A549 (cell line): ENCODE measurements around the gene EIF6. TPM values are rescaled to one million over a fixed set of nuclear protein-coding genes. Genes with fewer than 3 reads are reported as not detected.

Experiments
- ATAC-seq, 2 experiments: fragments of 200-7000 bp in 1 of 2; fragments of >200 bp in 1 of 2; cut with Nextera tagmentation in 1 of 2; cut with Tn5 transposase in 1 of 2; 3 replicates each; pipeline versions ENCODE4 v1.8.0 to v1.9.1; 2018 to 2020; ENCODE audit warnings: mild to moderate bottlenecking in 1 of 2, moderate library complexity in 1 of 2
- CTCF ChIA-PET: fragments of 300-600 bp; sonication (Branson Sonifier 250); formaldehyde crosslinking; extraction: SDS; loops from one replicate; lab custom pipeline; 2021; ENCODE audit warnings: antibody characterized with exemption, inconsistent platforms; lab: Yijun Ruan, JAX
- POLR2A ChIA-PET: fragments of 350-600 bp; formaldehyde crosslinking; extraction: SDS; loops from one replicate; lab custom pipeline; 2021; ENCODE audit warnings: antibody characterized with exemption, inconsistent platforms; lab: Yijun Ruan, JAX
- DNase-seq, 2 experiments: peaks; one replicate each; pipeline versions ENCODE4 v3.0.0 to v3.0.0-alpha.2; 2011 to 2016; ENCODE audit warnings: low read depth in 1 of 2, low spot score in 1 of 2
- FAIRE-seq: peaks from 2 replicates; lab custom pipeline; 2011; peaks lifted over from hg19 to GRCh38; lab: Jason Lieb, UNC
- H3K27ac ChIP-seq, 2 experiments: fragments of >200 bp; sonication (Bioruptor Twin); formaldehyde crosslinking; 3 replicates each; pipeline ENCODE4 v1.5.1; 2016 to 2017
- H3K4me1 ChIP-seq: fragments of >200 bp; sonication (Bioruptor Twin); formaldehyde crosslinking; 3 replicates; pipeline ENCODE4 v1.6.1; 2016
- H3K4me2 ChIP-seq: fragments of >200 bp; sonication (Bioruptor Twin); formaldehyde crosslinking; 3 replicates; pipeline ENCODE4 v1.6.1; 2016
- H3K4me3 ChIP-seq: fragments of >200 bp; sonication (Bioruptor Twin); formaldehyde crosslinking; 3 replicates; pipeline ENCODE4 v1.5.1; 2016
- H3K9me3 ChIP-seq: fragments of >200 bp; sonication (Bioruptor Twin); formaldehyde crosslinking; 3 replicates; pipeline ENCODE4 v1.6.1; 2016
- BHLHE40 ChIP-seq: IDR thresholded peaks from 2 replicates; pipeline ENCODE4 v1.6.1; 2012; ENCODE audit warnings: low read depth, low read length, inconsistent platforms
- CBX2 ChIP-seq: fragments of 200-600 bp; sonication (generic); IDR thresholded peaks from 2 replicates; pipeline ENCODE4 v1.6.1; 2016; ENCODE audit warnings: low read depth, mild to moderate bottlenecking, borderline replicate concordance
- CBX8 ChIP-seq: fragments of 200-600 bp; sonication (generic); IDR thresholded peaks from 2 replicates; pipeline ENCODE4 v1.6.1; 2016
- CHD2 ChIP-seq: fragments of 150-350 bp; IDR thresholded peaks from 2 replicates; pipeline ENCODE4 v1.6.1; 2014; ENCODE audit warnings: low read length; ENCODE audit not compliant: partially characterized antibody
- CHD4 ChIP-seq: fragments of 200-600 bp; sonication (generic); IDR thresholded peaks from 2 replicates; pipeline ENCODE4 v1.6.1; 2016; ENCODE audit warnings: antibody characterized with exemption, mild to moderate bottlenecking, borderline replicate concordance
- EHMT2 ChIP-seq: fragments of 200-600 bp; sonication (generic); IDR thresholded peaks from 2 replicates; pipeline ENCODE4 v1.6.1; 2016; ENCODE audit warnings: antibody characterized with exemption, low read depth, mild to moderate bottlenecking, moderate library complexity
- ESRRA ChIP-seq: fragments of 150-350 bp; IDR thresholded peaks from 2 replicates; pipeline ENCODE4 v1.6.1; 2014; ENCODE audit warnings: mild to moderate bottlenecking, low read length, borderline replicate concordance
- HDAC2 ChIP-seq: fragments of 200-600 bp; sonication (generic); IDR thresholded peaks from 2 replicates; pipeline ENCODE4 v1.6.1; 2016
- HES2 ChIP-seq: fragments of >200 bp; sonication (Bioruptor Twin); formaldehyde crosslinking; IDR thresholded peaks from 2 replicates; pipeline ENCODE4 v1.6.1; 2016
- HEYL ChIP-seq: fragments of 250-450 bp; sonication (Bioruptor Pico); IDR thresholded peaks from 2 replicates; pipeline ENCODE4 v1.8.0; 2021; ENCODE audit warnings: mild to moderate bottlenecking, moderate library complexity
- HOXB13 ChIP-seq: fragments of 250-450 bp; sonication (Bioruptor Pico); IDR thresholded peaks from 2 replicates; pipeline ENCODE4 v1.5.0; 2020; ENCODE audit warnings: low read depth, mild to moderate bottlenecking, moderate library complexity
- HOXB5 ChIP-seq: fragments of 250-450 bp; sonication (Bioruptor Pico); IDR thresholded peaks from 2 replicates; pipeline ENCODE4 v1.5.0; 2020; ENCODE audit warnings: mild to moderate bottlenecking, moderate library complexity
- KDM1A ChIP-seq: fragments of 200-600 bp; sonication (generic); IDR thresholded peaks from 2 replicates; pipeline ENCODE4 v1.6.1; 2016; ENCODE audit warnings: low read depth, mild to moderate bottlenecking
- MAX ChIP-seq: IDR thresholded peaks from 2 replicates; pipeline ENCODE4 v1.6.1; 2012
- NR3C1 ChIP-seq: fragments of >200 bp; sonication (Bioruptor Twin); formaldehyde crosslinking; IDR thresholded peaks from 3 replicates; pipeline ENCODE4 v1.6.1; 2017
- PBX3 ChIP-seq: IDR thresholded peaks from 2 replicates; pipeline ENCODE4 v1.6.1; 2012
- POLR2AphosphoS2 ChIP-seq: conservative IDR thresholded peaks from 2 replicates; pipeline ENCODE4 v1.6.1; 2012; ENCODE audit warnings: low read length, improper control_type of control experiment, inconsistent platforms
- RAD21 ChIP-seq, 2 experiments: fragments of >200 bp in 1 of 2; sonication (Bioruptor Twin) in 1 of 2; formaldehyde crosslinking in 1 of 2; IDR thresholded peaks in 1 of 2; conservative IDR thresholded peaks in 1 of 2; 2 replicates in 1 of 2; 3 replicates in 1 of 2; pipeline ENCODE4 v1.6.1; 2012 to 2018; ENCODE audit warnings: inconsistent platforms in 1 of 2
- RARB ChIP-seq: fragments of 250-450 bp; sonication (Bioruptor Pico); IDR thresholded peaks from 2 replicates; pipeline ENCODE4 v1.8.0; 2021; ENCODE audit warnings: mild to moderate bottlenecking, moderate library complexity
- RFX5 ChIP-seq: fragments of 450-650 bp; IDR thresholded peaks from 2 replicates; pipeline ENCODE4 v1.7.1; 2014; ENCODE audit warnings: antibody characterized with exemption, mild to moderate bottlenecking, moderate library complexity
- SMC3 ChIP-seq: fragments of >200 bp; sonication (Bioruptor Twin); formaldehyde crosslinking; IDR thresholded peaks from 3 replicates; pipeline ENCODE4 v1.6.1; 2018; ENCODE audit warnings: inconsistent platforms
- TP53 ChIP-seq: fragments of 250-450 bp; sonication (Bioruptor Pico); IDR thresholded peaks from 2 replicates; pipeline ENCODE4 v1.5.0; 2021; ENCODE audit warnings: mild to moderate bottlenecking, moderate library complexity
- ZNF302 ChIP-seq: fragments of 250-450 bp; sonication (Bioruptor Pico); IDR thresholded peaks from 2 replicates; pipeline ENCODE4 v1.9.0; 2021; ENCODE audit warnings: inconsistent platforms, mild to moderate bottlenecking, moderate library complexity
- WGBS: methylation state at CpG from one replicate; pipeline ENCODE4 v1.1.6; 2017; ENCODE audit errors: missing lambda C conversion rate; 5-methylcytosine and 5-hydroxymethylcytosine counted together
- polyA plus RNA-seq, 4 experiments: library from polyadenylated mRNA; depleted of rRNA in 3 of 4; stranded (reverse); fragments of >200 nt; fragmentation: RNase III in 1 of 4; extraction: RNeasy Plus Mini Kit Qiagen cat#74134 plus additional on column Dnase treatment in 1 of 4; gene quantifications; 2 replicates in 3 of 4; 3 replicates in 1 of 4; pipeline ENCODE4 v1.2.3, GENCODE V29; 2011 to 2017
- TF ChIP-seq, protein P1 (sequence below): fragments of >200 bp; sonication (Bioruptor Twin); formaldehyde crosslinking; IDR thresholded peaks from 3 replicates; pipeline ENCODE4 v1.5.1; 2016
- TF ChIP-seq, protein P2 (sequence below): fragments of 250-450 bp; sonication (Bioruptor Pico); IDR thresholded peaks from 2 replicates; pipeline ENCODE4 v1.5.0; 2021; ENCODE audit warnings: mild to moderate bottlenecking, moderate library complexity, borderline replicate concordance

EIF6 gene
- polyA plus RNA-seq, 2 of the 4 experiments (the other 2 are of a cell fraction) = 184 to 294 TPM

- peak; percentile 72 to 84 for DNase-seq
- CTCF ChIA-PET = interaction anchor here (0.6 to 6.9 kb wide), 22 partner anchors 8 to 234 kb away, joined by 3 to 144 read pairs (median 4); no protein-coding TSS in a partner anchor
Observed at GRCh38 chr20:35329435-35330139, 45.0 kb upstream of the EIF6 start.

GRCh38 chr20:35328689-35329088 is 44.1 kb upstream of the EIF6 start:
- Histone ChIP-seq H3K4me1 (peaks cover 47% of the 10 kb centered on the region), H3K4me3 (no peak overlapping the region), H3K27ac (peak overlapping the region; percentile 77 to 82), H3K9me3 (no peaks in the 10 kb centered on the region), H3K4me2 (peak overlapping the region; percentile 67; the same call in 2 of the 3 replicates)
- 93% methylated on average over 4 of the region's 4 CpGs for WGBS
- ATAC-seq (no peak), FAIRE-seq (no peak), DNase-seq (no peak)
- ChIA-PET CTCF (interaction anchor here (0.6 to 6.9 kb wide), 15 partner anchors 7 to 232 kb away, joined by 3 to 144 read pairs (median 9); no protein-coding TSS in a partner anchor), POLR2A (no interaction called here)
- TF ChIP-seq EHMT2 (no peak), NR3C1 (no peak), HDAC2 (no peak), HEYL (CRISPR knock-in tag) (no peak)

More at GRCh38 chr20:35329435-35330139, 45.0 kb upstream of the EIF6 start:
- Histone ChIP-seq H3K4me1 (peaks cover 47% of the 10 kb centered on the region), H3K4me2 (peak overlapping the region; percentile 8; the same call in 2 of the 3 replicates), H3K9me3 (no peaks in the 10 kb centered on the region), H3K27ac (peak overlapping the region; percentile 77 to 82), H3K4me3 (no peak overlapping the region)
- POLR2A ChIA-PET = interaction anchor here (1.2 kb wide), 1 partner anchor 24 kb away, joined by 3 read pairs; no protein-coding TSS in a partner anchor
- ATAC-seq (peak; percentile 86 to 91), FAIRE-seq (no peak)
- WGBS = 50% methylated on average over 4 of the region's 4 CpGs
- TF ChIP-seq, protein P1, sequence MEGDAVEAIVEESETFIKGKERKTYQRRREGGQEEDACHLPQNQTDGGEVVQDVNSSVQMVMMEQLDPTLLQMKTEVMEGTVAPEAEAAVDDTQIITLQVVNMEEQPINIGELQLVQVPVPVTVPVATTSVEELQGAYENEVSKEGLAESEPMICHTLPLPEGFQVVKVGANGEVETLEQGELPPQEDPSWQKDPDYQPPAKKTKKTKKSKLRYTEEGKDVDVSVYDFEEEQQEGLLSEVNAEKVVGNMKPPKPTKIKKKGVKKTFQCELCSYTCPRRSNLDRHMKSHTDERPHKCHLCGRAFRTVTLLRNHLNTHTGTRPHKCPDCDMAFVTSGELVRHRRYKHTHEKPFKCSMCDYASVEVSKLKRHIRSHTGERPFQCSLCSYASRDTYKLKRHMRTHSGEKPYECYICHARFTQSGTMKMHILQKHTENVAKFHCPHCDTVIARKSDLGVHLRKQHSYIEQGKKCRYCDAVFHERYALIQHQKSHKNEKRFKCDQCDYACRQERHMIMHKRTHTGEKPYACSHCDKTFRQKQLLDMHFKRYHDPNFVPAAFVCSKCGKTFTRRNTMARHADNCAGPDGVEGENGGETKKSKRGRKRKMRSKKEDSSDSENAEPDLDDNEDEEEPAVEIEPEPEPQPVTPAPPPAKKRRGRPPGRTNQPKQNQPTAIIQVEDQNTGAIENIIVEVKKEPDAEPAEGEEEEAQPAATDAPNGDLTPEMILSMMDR = peak; percentile 84
- no peak for TF ChIP-seq RARB (CRISPR knock-in tag)
- TF ChIP-seq HOXB13 (CRISPR knock-in tag) = no peak
- no peak for TF ChIP-seq HES2
- TF ChIP-seq BHLHE40 = no peak
- TF ChIP-seq RAD21 (conservative IDR thresholded peaks at IDR 0.05 in 1 of 2, IDR thresholded peaks at IDR 0.05 in 1 of 2) = peak; percentile 65 to 79
- TF ChIP-seq CBX2 = no peak
- no peak for TF ChIP-seq TP53
- TF ChIP-seq RFX5 = no peak
- no peak for TF ChIP-seq ESRRA
- TF ChIP-seq SMC3 = peak; percentile 86
- TF ChIP-seq MAX = peak; percentile 25; the same call in 1 of the 2 replicates
- TF ChIP-seq POLR2AphosphoS2 = no peak

GRCh38 chr20:35328095-35328685 is 43.6 kb upstream of the EIF6 start:
- WGBS = 89% methylated on average over 3 of the region's 3 CpGs
- ATAC-seq (no peak), DNase-seq (no peak), FAIRE-seq (no peak)
- TF ChIP-seq, protein P2, sequence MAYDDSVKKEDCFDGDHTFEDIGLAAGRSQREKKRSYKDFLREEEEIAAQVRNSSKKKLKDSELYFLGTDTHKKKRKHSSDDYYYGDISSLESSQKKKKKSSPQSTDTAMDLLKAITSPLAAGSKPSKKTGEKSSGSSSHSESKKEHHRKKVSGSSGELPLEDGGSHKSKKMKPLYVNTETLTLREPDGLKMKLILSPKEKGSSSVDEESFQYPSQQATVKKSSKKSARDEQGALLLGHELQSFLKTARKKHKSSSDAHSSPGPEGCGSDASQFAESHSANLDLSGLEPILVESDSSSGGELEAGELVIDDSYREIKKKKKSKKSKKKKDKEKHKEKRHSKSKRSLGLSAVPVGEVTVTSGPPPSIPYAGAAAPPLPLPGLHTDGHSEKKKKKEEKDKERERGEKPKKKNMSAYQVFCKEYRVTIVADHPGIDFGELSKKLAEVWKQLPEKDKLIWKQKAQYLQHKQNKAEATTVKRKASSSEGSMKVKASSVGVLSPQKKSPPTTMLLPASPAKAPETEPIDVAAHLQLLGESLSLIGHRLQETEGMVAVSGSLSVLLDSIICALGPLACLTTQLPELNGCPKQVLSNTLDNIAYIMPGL (CRISPR knock-in tag) = no peak
- no peak for TF ChIP-seq RAD21 (conservative IDR thresholded peaks at IDR 0.05 in 1 of 2, IDR thresholded peaks at IDR 0.05 in 1 of 2)
- no peak for TF ChIP-seq CBX2
- no peak for TF ChIP-seq KDM1A
- no peak for TF ChIP-seq EHMT2
- TF ChIP-seq PBX3 = no peak
- TF ChIP-seq CHD2 = no peak
- no peak for TF ChIP-seq HOXB5 (CRISPR knock-in tag)
- no peak for TF ChIP-seq CHD4
- TF ChIP-seq POLR2AphosphoS2 = no peak
- TF ChIP-seq ZNF302 = no peak
- no peak for TF ChIP-seq CBX8
- TF ChIP-seq NR3C1 = no peak
- ChIA-PET CTCF (interaction anchor here (1.1 to 6.9 kb wide), 4 partner anchors 16 to 136 kb away, joined by 3 to 144 read pairs (median 20); no protein-coding TSS in a partner anchor), POLR2A (no interaction called here)
- Histone ChIP-seq H3K4me2 (peak overlapping the region; percentile 67), H3K4me3 (no peak overlapping the region), H3K9me3 (no peaks in the 10 kb centered on the region), H3K27ac (peak overlapping the region; percentile 77 to 82), H3K4me1 (peaks cover 47% of the 10 kb centered on the region)
